GM21723 (cell line): Measurements from ENCODE around the gene SURF2.

Experiments used
- ATAC-seq: cut with Tn5 transposase; IDR thresholded peaks from one replicate; pipeline ENCODE4 v1.9.1; 2021; ENCODE audit warnings: mild to moderate bottlenecking, moderate library complexity; ENCODE audit not compliant: unreplicated experiment

SURF2 gene

GRCh38 chr9:133335924-133336811, 20.2 kb upstream of the SURF2 start, which contains the start of gene SURF6:
SURF6 (minus strand) TSS chr9:133336188; CDS start chr9:133336132, 56 bp downstream.
- peak; percentile 80 for ATAC-seq

GRCh38 chr9:133339641-133340040, 16.7 kb upstream of the SURF2 start:
- no peak for ATAC-seq

- ATAC-seq: no peak
Measured at GRCh38 chr9:133340256-133340655, 16.1 kb upstream of the SURF2 start.

DNA sequence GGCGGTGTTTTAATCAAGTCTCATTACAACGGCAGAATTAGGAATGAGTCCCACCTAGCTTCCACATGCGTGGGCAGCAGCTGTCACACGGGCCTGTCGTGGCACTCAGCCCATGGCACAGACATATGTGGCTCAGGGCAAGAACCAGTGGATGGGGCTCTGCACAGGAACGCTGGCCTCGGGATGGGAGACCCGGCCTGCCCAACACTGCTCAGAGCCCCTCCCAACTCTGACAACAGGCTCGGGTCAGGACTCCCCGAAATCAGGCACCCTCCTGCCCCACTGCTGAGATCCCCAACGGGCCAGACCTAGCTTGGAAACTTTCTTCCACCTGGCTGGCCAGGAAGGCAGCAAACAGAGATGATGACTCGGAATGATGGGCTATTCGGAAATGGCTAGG, 15.4 kb upstream of the SURF2 start:
- ATAC-seq: no peak

DNA sequence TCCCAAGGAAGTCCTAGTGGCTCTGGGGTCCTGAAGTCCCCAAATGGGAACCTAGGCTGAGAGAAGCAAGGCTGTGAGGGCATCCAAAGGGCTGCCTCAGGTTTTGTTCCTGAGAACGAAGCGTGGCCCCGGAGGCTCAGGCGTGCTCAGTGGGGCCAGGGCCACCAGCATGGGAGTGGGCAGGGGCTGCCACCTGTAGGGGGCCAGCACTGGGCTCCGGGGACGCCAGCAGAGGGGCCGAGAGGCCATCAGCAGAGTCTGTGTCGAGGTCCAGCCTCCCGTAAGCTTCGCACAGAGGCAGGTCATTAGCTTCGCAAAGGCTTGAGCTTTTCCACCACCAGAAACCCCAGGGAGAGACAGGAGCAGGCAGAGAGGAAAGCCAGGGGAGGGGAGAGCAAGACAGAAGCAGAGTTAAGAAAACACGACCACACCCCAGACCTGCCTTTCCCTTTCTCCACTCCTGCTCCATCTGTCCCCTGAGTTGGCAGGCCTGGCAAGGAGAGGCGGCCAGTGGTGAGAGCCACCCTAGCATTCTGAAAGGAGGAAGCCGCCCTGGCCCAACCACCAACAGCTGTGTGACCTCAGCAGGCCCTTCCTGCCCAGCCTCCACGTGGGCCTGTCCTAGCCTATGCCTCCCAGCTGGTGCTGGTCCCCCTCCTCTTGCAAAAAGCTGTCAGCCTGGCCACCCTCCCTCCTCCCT, 14.8 kb upstream of the SURF2 start:
- no peak for ATAC-seq

DNA sequence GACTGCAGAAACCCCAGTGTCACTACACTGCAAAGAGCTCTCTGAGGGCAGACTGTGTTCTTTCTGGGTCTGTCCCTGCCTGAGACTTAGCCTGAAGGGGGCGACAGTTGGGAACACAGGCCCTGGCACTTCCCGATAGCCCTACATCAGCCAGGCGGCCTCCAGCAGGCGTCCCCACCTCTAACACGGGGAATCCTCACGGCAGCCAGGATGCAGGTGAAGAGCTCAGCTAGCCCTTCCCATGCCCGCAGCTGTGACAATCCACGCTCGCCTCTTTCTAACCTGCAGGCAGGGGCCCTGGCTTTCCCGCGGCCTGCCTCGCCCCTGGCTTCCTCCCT, 14.3 kb upstream of the SURF2 start:
- no peak for ATAC-seq

DNA sequence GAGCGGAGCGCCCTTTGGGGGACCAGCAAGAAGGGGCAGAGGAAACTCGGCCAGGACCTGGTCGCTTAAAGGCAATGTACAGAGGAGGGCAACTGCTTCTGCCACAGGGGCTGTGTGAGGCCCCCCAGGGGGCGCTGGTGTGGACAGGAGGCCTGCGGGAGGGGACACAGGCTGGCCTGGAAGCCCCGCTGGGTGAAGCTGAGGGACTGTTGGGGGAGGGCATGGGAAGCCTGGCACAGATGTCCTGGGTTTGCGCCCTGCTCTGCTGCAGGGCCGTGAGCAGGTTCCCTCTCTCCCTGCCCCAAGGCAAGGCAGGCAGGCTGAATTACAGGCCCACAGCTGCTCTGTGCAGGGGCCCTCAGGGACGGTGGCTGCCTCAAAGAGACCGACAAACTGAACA, 13.8 kb upstream of the SURF2 start:
- no peak for ATAC-seq

DNA sequence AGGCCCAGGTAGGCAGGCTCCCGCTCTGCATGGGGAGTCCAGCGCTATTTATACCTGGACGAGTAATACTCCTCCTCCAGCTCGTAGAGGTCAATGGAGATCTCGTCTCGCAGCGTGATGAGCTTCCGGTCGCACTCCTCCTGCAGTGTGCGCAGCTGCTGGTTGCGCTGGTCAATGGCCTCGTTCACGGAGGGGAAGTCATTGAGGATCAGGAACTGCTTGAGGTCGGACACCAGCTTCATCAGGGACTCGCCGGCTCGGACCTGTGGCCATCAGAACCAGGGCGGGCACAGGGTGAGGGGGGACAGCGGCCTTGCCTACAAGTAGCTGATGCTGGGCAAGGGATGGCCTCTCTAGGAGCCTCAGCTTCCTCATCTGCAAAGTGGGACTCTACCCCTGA, 12.3 kb upstream of the SURF2 start:
- ATAC-seq: no peak

DNA sequence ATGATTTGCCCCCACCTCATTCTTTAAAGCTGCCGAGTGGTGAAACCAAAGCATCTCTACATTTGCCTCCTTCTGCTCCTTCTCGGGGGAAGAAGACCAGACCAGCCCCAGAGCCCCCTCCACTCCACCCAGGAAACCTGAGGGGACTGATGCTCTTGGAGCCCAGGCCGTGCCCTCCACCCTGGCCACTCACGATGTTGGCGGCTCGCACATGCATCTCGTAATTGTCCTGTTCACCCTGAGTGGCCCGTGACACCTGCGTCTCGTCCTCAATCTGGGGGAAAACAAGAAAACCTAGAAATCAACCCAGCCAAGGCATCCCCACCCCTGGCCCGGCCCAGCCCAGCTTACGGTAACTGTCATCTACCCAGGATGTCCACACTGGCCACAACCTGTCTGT, 11.4 kb upstream of the SURF2 start:
- no peak for ATAC-seq

- no peak for ATAC-seq
Measured at GRCh38 chr9:133345596-133345995, 10.8 kb upstream of the SURF2 start.

- no peak for ATAC-seq
Measured at GRCh38 chr9:133346021-133346785, 10.1 kb upstream of the SURF2 start.

DNA sequence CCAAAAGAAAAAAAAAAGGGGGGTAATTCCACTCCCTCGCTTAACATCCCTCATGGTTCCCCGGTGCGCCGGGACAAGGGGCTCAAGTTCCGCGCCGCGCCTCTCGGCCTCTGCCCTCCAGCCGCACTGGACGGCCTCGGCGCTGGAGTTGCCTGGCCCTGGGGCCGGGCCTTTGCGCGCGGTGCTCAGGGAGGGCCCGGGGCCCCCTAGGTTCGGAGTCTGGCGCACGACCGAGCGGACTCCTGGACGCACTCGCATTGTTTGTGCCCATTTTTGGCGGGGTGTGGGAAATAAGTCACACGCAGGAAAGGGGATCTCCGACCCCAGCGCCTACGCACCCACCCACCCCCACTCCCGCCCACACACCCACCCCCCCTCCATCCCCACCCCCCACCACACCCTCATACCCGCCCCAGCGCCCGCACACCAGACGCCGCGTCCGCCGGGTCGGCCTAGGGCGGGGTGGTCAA, 8.8 kb upstream of the SURF2 start:
- peak; percentile 28 for ATAC-seq

DNA sequence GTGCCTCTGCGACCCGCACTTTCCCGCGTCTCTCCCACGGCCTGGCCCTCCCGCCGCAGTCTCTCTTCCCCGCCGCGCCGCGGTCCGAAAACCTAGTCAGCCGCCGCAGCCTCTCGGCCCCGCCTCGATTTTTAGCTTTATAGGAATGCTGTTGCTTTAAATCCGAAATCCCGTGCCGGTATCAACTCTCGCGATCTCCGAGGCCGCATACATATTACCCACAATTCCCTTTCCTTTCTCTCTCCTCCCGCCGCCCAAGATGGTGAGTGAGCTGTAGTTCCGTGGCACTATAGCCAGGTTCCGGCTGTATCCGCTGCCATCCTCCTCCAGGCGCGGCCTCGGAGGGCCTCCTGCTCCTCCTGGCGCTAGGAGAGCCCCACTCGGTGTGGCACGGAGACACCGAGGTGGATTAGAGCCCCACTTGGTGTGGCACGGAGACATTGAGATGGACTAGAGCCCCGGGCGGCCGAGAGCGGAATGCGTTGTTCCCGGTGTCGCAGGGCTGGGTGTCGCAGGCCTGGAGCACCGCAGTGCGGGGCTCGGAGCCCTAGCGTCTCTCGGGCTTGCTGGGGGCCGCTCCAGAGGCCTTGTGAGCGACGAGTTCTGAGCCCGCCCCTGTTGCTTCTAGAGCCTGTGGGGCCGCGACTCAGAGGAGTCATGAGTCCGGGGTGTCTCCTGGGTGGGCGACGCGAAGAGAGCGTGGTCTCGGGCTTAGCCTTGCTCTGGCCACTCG, 8.2 kb upstream of the SURF2 start, which contains the start of the genes MED22 and RPL7A:
Gene MED22, minus strand, starts transcription at position 147 of the 733 bp plus-strand sequence. CDS start 1,469 bp downstream, outside the sequence.
Gene RPL7A, plus strand, starts transcription at position 234 of the 733 bp plus-strand sequence. Its CDS starts 26 bp downstream, at position 260.
- peak; percentile 68 for ATAC-seq

- no peak for ATAC-seq
Measured at GRCh38 chr9:133348718-133349573, 7.4 kb upstream of the SURF2 start.

DNA sequence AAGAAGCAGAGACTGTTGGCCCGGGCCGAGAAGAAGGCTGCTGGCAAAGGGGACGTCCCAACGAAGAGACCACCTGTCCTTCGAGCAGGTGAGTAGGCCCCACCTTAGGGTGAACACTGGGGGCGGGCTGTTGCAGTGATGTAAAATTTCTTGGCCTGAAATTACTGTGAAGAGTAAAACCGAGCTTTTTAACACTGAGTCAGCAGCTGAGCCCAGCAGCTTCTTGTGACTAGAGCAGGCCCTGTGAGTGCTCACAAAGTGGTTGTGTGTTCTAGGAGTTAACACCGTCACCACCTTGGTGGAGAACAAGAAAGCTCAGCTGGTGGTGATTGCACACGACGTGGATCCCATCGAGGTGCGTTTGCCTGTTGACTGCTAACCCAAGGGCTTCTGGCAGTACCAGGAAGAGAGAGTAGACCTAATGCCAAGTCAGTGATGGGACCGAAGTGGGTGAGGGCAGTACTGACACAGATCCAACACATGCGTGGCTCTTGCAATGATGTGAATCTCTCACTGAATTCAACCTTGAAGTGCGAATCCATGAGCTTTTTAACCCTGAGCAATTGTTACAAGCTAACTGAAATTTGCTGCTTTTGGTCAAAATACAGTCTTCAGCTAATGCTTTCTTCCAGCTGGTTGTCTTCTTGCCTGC, 6.3 kb upstream of the SURF2 start:
- no peak for ATAC-seq

DNA sequence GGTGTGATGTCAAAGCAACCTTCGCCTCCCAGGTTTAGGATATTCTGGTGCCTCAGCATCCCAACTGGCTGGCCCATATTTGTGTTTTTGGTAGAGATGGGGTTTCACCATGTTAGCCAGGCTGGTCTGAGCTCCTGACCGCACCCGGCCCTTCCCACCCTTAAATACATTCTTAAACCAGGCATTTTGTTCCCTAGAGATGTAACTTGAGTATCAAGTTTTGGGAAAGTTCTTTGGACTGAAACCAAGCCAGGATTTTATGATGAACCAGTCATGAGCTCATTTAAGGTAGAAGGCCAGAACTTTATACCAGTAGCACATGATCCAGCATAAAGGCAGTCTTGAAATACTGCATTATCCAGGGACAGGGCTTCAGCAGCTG, 4.8 kb upstream of the SURF2 start:
- ATAC-seq: no peak

- ATAC-seq: no peak
Measured at GRCh38 chr9:133351908-133352634, 4.3 kb upstream of the SURF2 start.

DNA sequence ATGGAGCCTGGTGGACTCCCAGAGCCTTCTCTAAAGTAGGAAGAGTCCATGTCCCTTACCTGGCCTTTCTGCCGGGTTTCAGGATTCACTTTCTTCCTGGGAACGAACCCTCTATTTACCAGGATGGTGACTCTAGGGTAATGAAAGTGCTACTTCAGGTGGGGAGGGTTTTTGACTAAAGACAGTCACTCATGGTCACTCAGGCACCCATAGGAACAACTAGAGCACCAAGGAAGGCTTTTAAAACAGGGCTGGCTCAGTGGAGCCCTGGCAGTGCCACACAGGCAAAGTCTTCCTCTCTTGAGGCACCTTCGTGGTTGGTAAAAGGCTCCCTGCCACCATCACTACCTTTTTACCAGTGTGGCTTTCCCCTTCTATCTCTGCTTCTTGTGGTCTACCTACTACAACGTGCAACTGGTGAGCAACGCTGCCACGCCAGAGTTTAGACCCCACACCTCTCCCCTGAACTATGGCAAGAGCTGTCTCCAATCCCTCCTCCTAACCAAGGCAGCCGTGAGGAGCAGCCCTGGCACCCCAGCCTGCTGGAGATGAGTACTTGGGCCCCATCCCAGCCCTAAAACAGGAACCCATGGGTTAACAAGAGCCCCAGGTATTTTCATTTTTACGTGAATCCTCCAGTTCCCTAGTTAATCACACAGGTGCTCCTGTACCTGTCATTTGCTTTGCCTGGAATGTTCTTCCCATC, 3.6 kb upstream of the SURF2 start:
- no peak for ATAC-seq
